Neuronal stem cell (in vitro differentiated cells): Measurements from ENCODE around the gene MOAP1.

Experiments
- DNase-seq: peaks from one replicate; pipeline ENCODE4 v3.0.0-alpha.2; 2013; ENCODE audit warnings: low spot score
- H2AFZ ChIP-seq: one replicate; pipeline ENCODE4 v1.6.1; 2013; ENCODE audit warnings: mild to moderate bottlenecking, low read length, inconsistent platforms
- H2AK5ac ChIP-seq: 2 replicates; pipeline ENCODE4 v1.6.1; 2013; ENCODE audit warnings: low read depth, mild to moderate bottlenecking, inconsistent platforms, low read length, moderate library complexity, mixed read lengths
- H2BK120ac ChIP-seq: 2 replicates; pipeline ENCODE4 v1.6.1; 2013; ENCODE audit warnings: low read depth, mild to moderate bottlenecking, inconsistent platforms, low read length, moderate library complexity, mixed read lengths
- H2BK12ac ChIP-seq: one replicate; pipeline ENCODE4 v1.6.1; 2013; ENCODE audit warnings: low read length, inconsistent platforms
- H2BK15ac ChIP-seq: 2 replicates; pipeline ENCODE4 v1.6.1; 2013; ENCODE audit warnings: mild to moderate bottlenecking, low read length, inconsistent platforms, mixed read lengths
- H2BK5ac ChIP-seq: one replicate; pipeline ENCODE4 v1.6.1; 2013; ENCODE audit warnings: inconsistent platforms, mild to moderate bottlenecking, low read length, moderate library complexity
- H3K14ac ChIP-seq: one replicate; pipeline ENCODE4 v1.6.1; 2013; ENCODE audit warnings: low read length, inconsistent platforms
- H3K18ac ChIP-seq: 2 replicates; pipeline ENCODE4 v1.6.1; 2013; ENCODE audit warnings: low read length, inconsistent platforms
- H3K23ac ChIP-seq: 2 replicates; pipeline ENCODE4 v1.6.1; 2013; ENCODE audit warnings: low read depth, mild to moderate bottlenecking, mixed read lengths, low read length, inconsistent platforms; ENCODE audit not compliant: poor library complexity
- H3K27ac ChIP-seq: replicated peaks from 3 replicates; pipeline ENCODE4 v1.5.1; 2013; ENCODE audit warnings: low read length, inconsistent platforms
- H3K27me3 ChIP-seq, 3 experiments: 2 replicates each; pipeline ENCODE4 v1.6.1; 2013; ENCODE audit warnings: low read length in 3 of 3, mild to moderate bottlenecking in 2 of 3, inconsistent platforms in 1 of 3, low read depth in 1 of 3, mixed read lengths in 1 of 3, moderate library complexity in 1 of 3; ENCODE audit not compliant: control insufficient read depth in 3 of 3, insufficient read depth in 3 of 3
- H3K36me3 ChIP-seq, 2 donors: replicated peaks in 1 of 2; 2 replicates each; pipeline ENCODE4 v1.6.1; 2013; ENCODE audit warnings: low read length in 2 of 2; ENCODE audit not compliant: control insufficient read depth in 2 of 2, insufficient read depth in 2 of 2
- H3K4ac ChIP-seq: 2 replicates; pipeline ENCODE4 v1.6.1; 2013; ENCODE audit warnings: inconsistent platforms, mild to moderate bottlenecking, low read length, moderate library complexity
- H3K4me1 ChIP-seq, 2 donors: 1 replicate in 1 of 2; 2 replicates in 1 of 2; pipeline ENCODE4 v1.6.1; 2013; ENCODE audit warnings: low read length in 2 of 2, low read depth in 1 of 2; ENCODE audit not compliant: control insufficient read depth in 2 of 2, insufficient read depth in 1 of 2
- H3K4me2 ChIP-seq: one replicate; pipeline ENCODE4 v1.6.1; 2013; ENCODE audit warnings: mild to moderate bottlenecking, low read length, inconsistent platforms; ENCODE audit not compliant: insufficient read depth, poor library complexity, severe bottlenecking
- H3K4me3 ChIP-seq, 2 donors: 2 replicates each; pipeline ENCODE4 v1.5.1; 2013; ENCODE audit warnings: low read length in 2 of 2, mild to moderate bottlenecking in 2 of 2, inconsistent platforms in 1 of 2, moderate library complexity in 1 of 2
- H3K79me1 ChIP-seq: one replicate; pipeline ENCODE4 v1.6.1; 2013; ENCODE audit warnings: low read depth, mild to moderate bottlenecking, inconsistent platforms, low read length, moderate library complexity
- H3K9ac ChIP-seq: one replicate; pipeline ENCODE4 v1.6.1; 2013; ENCODE audit warnings: mild to moderate bottlenecking, low read depth, low read length, inconsistent platforms; ENCODE audit not compliant: poor library complexity
- H3K9me3 ChIP-seq, 2 donors: replicated peaks in 1 of 2; 2 replicates each; pipeline versions ENCODE3 to v1.6.1; 2013; ENCODE audit warnings: low read length in 2 of 2, mild to moderate bottlenecking in 2 of 2, inconsistent platforms in 1 of 2, low read depth in 1 of 2, mixed read lengths in 1 of 2, moderate library complexity in 1 of 2; ENCODE audit not compliant: control insufficient read depth in 2 of 2, insufficient read depth in 1 of 2
- H4K8ac ChIP-seq: one replicate; pipeline ENCODE4 v1.6.1; 2013; ENCODE audit warnings: low read depth, mild to moderate bottlenecking, inconsistent platforms, low read length, moderate library complexity
- H4K91ac ChIP-seq: one replicate; pipeline ENCODE4 v1.6.1; 2013; ENCODE audit warnings: low read length, low read depth, mild to moderate bottlenecking, inconsistent platforms; ENCODE audit not compliant: poor library complexity
- WGBS, 2 donors: extraction: QIAGEN DNeasy Blood & Tissue Kit; methylation state at CpG; one replicate each; pipeline ENCODE4 v1.1.7; 2013; ENCODE audit warnings: missing lambda C conversion rate in 2 of 2, mixed read lengths in 1 of 2; ENCODE audit not compliant: insufficient read length in 2 of 2, insufficient replicate concordance in 1 of 2; ENCODE audit errors: extremely low coverage in 2 of 2; 5-methylcytosine and 5-hydroxymethylcytosine counted together

The MOAP1 gene

DNA sequence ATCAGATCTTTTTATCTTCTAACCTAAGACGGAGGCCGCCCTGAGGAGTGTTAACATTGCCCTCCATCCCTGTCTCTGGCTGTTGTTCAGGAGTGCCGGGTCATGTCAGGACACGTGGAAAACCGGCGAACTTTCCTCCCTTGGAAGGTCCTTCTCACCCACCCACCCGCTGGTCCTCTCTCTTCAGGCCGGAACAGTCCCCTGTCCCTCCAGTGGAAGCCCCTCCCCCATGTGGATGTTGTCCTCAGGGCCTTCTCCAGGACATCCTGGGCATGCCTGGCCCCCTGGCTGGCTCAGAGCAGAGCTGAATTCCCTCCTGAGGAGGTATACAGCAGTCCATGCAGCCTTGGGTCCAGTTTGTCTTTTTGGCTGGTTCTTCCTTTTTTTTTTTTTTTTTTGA lies 48.7 kb downstream of the MOAP1 start:
- Histone ChIP-seq H3K27me3 (no peaks in the 10 kb centered on the region), H3K23ac (no peak overlapping the region), H4K91ac (no peak overlapping the region), H3K4me3 (no peak overlapping the region), H2BK12ac (no peak overlapping the region), H2BK5ac (no peak overlapping the region), H3K4me2 (no peak overlapping the region), H3K4me1 (peaks cover 0 to 9% of the 10 kb centered on the region in 2 donors), H3K9me3 (no peaks in the 10 kb centered on the region), H3K4ac (no peak overlapping the region), H2AK5ac (peak overlapping the region; percentile 25), H3K36me3 (no peaks in the 10 kb centered on the region), H4K8ac (no peak overlapping the region), H2BK15ac (no peak overlapping the region), H2AFZ (peak overlapping the region; percentile 60), H3K9ac (no peak overlapping the region), H3K79me1 (no peaks in the 10 kb centered on the region), H3K27ac (no peak overlapping the region), H2BK120ac (no peak overlapping the region), H3K14ac (no peak overlapping the region), H3K18ac (peak overlapping the region; percentile 80)
- DNase-seq, result no peak
- no CpG with 5 or more reads among the region's 8 CpGs for WGBS, 2 donors

- Histone ChIP-seq H2AFZ (peak overlapping the region; percentile 60), H4K91ac (no peak overlapping the region), H3K9ac (no peak overlapping the region), H3K4me1 (peaks cover 0 to 9% of the 10 kb centered on the region in 2 donors), H2BK12ac (no peak overlapping the region), H2AK5ac (no peak overlapping the region), H3K4ac (no peak overlapping the region), H3K14ac (no peak overlapping the region), H2BK5ac (no peak overlapping the region), H3K4me3 (no peak overlapping the region), H3K79me1 (no peaks in the 10 kb centered on the region), H2BK120ac (no peak overlapping the region), H3K4me2 (no peak overlapping the region), H3K23ac (no peak overlapping the region), H3K27me3 (no peaks in the 10 kb centered on the region), H2BK15ac (no peak overlapping the region), H3K9me3 (no peaks in the 10 kb centered on the region), H3K36me3 (no peaks in the 10 kb centered on the region), H3K27ac (no peak overlapping the region), H3K18ac (no peak overlapping the region), H4K8ac (no peak overlapping the region)
- WGBS, 2 donors, result no CpG with 5 or more reads among the region's 5 CpGs
- no peak for DNase-seq
Measured at GRCh38 chr14:93135399-93135798, 49.3 kb downstream of the MOAP1 start.

- H3K27ac ChIP-seq, result no peak overlapping the region
- no peak overlapping the region for H3K4me3 ChIP-seq
- WGBS, 2 donors, result no CpG with 5 or more reads among the region's 8 CpGs
- H2AK5ac ChIP-seq, result no peak overlapping the region
- H3K14ac ChIP-seq, result no peak overlapping the region
- H3K9me3 ChIP-seq, result no peaks in the 10 kb centered on the region
- H2BK15ac ChIP-seq, result no peak overlapping the region
- H4K91ac ChIP-seq, result no peak overlapping the region
- peaks cover 0 to 5% (median 0%) of the 10 kb centered on the region in 3 experiments for H3K27me3 ChIP-seq
- no peak overlapping the region for H4K8ac ChIP-seq
- no peak overlapping the region for H3K4ac ChIP-seq
- H2AFZ ChIP-seq, result no peak overlapping the region
- no peak for DNase-seq
- H3K79me1 ChIP-seq, result no peaks in the 10 kb centered on the region
- H3K9ac ChIP-seq, result no peak overlapping the region
- no peak overlapping the region for H2BK5ac ChIP-seq
- H2BK120ac ChIP-seq, result no peak overlapping the region
- peaks cover 0 to 9% of the 10 kb centered on the region in 2 donors for H3K4me1 ChIP-seq
- no peak overlapping the region for H2BK12ac ChIP-seq
- H3K23ac ChIP-seq, result no peak overlapping the region
- no peaks in the 10 kb centered on the region for H3K36me3 ChIP-seq
- H3K4me2 ChIP-seq, result no peak overlapping the region
- H3K18ac ChIP-seq, result no peak overlapping the region
Measured at GRCh38 chr14:93133464-93133863, 51.2 kb downstream of the MOAP1 start.

DNA sequence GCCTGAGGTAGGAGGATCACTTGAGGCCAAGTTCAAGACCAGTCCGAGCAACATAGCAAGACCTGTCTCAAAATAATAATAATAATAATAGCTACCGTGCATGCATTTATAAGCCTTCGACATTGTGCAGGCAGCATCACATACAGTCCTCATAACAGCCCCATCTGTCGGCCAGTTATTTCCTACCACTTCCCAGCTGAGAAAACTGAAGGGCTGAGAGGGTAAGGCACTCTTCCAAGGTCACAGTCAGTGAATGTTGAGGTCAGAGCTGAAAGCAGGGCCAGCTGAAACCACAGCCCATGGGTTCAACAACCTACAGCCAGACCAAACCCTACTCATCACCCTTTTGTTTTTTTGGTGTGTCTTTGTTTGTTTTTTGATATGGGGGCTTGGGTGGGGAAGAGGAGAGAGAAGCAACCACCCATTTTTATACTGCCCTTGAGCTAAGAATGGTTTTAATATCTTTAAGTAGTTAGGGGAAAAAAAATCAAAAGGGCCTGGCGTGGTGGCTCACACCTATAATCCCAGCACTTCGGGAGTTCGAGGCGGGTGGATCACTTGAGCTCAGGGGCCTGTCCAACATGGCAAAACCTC lies 52.1 kb downstream of the MOAP1 start:
- no peak overlapping the region for H4K8ac ChIP-seq
- H3K9me3 ChIP-seq, result no peaks in the 10 kb centered on the region
- WGBS, 2 donors, result no CpG with 5 or more reads among the region's 8 CpGs
- no peak overlapping the region for H3K18ac ChIP-seq
- no peak overlapping the region for H2BK5ac ChIP-seq
- H3K27ac ChIP-seq, result no peak overlapping the region
- H2BK12ac ChIP-seq, result no peak overlapping the region
- H2BK15ac ChIP-seq, result no peak overlapping the region
- no peak overlapping the region for H2AK5ac ChIP-seq
- no peaks in the 10 kb centered on the region for H3K36me3 ChIP-seq
- peaks cover 0 to 9% of the 10 kb centered on the region in 2 donors for H3K4me1 ChIP-seq
- H2BK120ac ChIP-seq, result no peak overlapping the region
- DNase-seq, result no peak
- no peak overlapping the region for H3K4ac ChIP-seq
- H3K4me3 ChIP-seq, result no peak overlapping the region
- H2AFZ ChIP-seq, result no peak overlapping the region
- no peak overlapping the region for H4K91ac ChIP-seq
- H3K14ac ChIP-seq, result no peak overlapping the region
- no peak overlapping the region for H3K4me2 ChIP-seq
- H3K23ac ChIP-seq, result no peak overlapping the region
- peaks cover 0 to 5% (median 0%) of the 10 kb centered on the region in 3 experiments for H3K27me3 ChIP-seq
- H3K79me1 ChIP-seq, result no peaks in the 10 kb centered on the region
- no peak overlapping the region for H3K9ac ChIP-seq
